Fibroblast of lung (primary cell): ENCODE results near the gene CMSS1. TPM values are rescaled to one million over a fixed set of nuclear protein-coding genes. Genes with fewer than 3 reads are reported as not detected.

Source experiments
- DNase-seq, 2 donors: peaks; one replicate each; pipeline versions ENCODE4 v3.0.0 to v3.0.0-alpha.2; 2010; ENCODE audit warnings: low read depth in 2 of 2
- H2AFZ ChIP-seq: 2 replicates; pipeline ENCODE4 v1.5.1; 2012; ENCODE audit warnings: low read length, control low read depth, inconsistent platforms
- H3K27ac ChIP-seq: 2 replicates; pipeline ENCODE4 v1.5.1; 2011; ENCODE audit warnings: low read length, control low read depth; ENCODE audit not compliant: insufficient read depth
- H3K27me3 ChIP-seq: 2 replicates; pipeline ENCODE4 v1.5.1; 2011; ENCODE audit warnings: mild to moderate bottlenecking, low read length; ENCODE audit not compliant: control insufficient read depth, insufficient read depth
- H3K36me3 ChIP-seq: 2 replicates; pipeline ENCODE4 v1.5.1; 2011; ENCODE audit warnings: low read length; ENCODE audit not compliant: control insufficient read depth, insufficient read depth
- H3K4me1 ChIP-seq: 2 replicates; pipeline ENCODE4 v1.5.1; 2011; ENCODE audit warnings: low read length; ENCODE audit not compliant: control insufficient read depth, insufficient read depth; ENCODE audit errors: extremely low read depth
- H3K4me2 ChIP-seq: 2 replicates; pipeline ENCODE4 v1.5.1; 2011; ENCODE audit warnings: low read length, control low read depth; ENCODE audit not compliant: insufficient read depth; ENCODE audit errors: extremely low read depth
- H3K4me3 ChIP-seq, 4 experiments: fragments of 200-600 bp in 1 of 4; sonication (generic) in 1 of 4; replicated peaks in 1 of 4; 2 replicates each; pipeline ENCODE4 v1.5.1; 2011 to 2016; ENCODE audit warnings: low read length in 4 of 4, low read depth in 3 of 4, mild to moderate bottlenecking in 3 of 4, control low read depth in 2 of 4, inconsistent platforms in 1 of 4, mixed read lengths in 1 of 4; ENCODE audit not compliant: insufficient read depth in 1 of 4; ENCODE audit errors: control extremely low read depth in 1 of 4
- H3K79me2 ChIP-seq: 2 replicates; pipeline ENCODE4 v1.5.1; 2012; ENCODE audit warnings: mild to moderate bottlenecking, low read length, inconsistent platforms; ENCODE audit not compliant: control insufficient read depth, insufficient read depth
- H3K9ac ChIP-seq: 2 replicates; pipeline ENCODE4 v1.5.1; 2011; ENCODE audit warnings: mild to moderate bottlenecking, low read length, control low read depth; ENCODE audit not compliant: insufficient read depth
- H3K9me3 ChIP-seq: 2 replicates; pipeline ENCODE4 v1.5.1; 2012; ENCODE audit warnings: low read depth, low read length; ENCODE audit not compliant: control insufficient read depth, insufficient read depth
- H4K20me1 ChIP-seq: 2 replicates; pipeline ENCODE4 v1.5.1; 2011; ENCODE audit warnings: low read length; ENCODE audit not compliant: control insufficient read depth, insufficient read depth; ENCODE audit errors: extremely low read depth
- CTCF ChIP-seq, 2 donors: IDR thresholded peaks in 1 of 2; conservative IDR thresholded peaks in 1 of 2; 1 replicate in 1 of 2; 2 replicates in 1 of 2; pipeline ENCODE4 v1.5.1; 2011 to 2012; ENCODE audit warnings: low read length in 2 of 2, control low read depth in 1 of 2, inconsistent platforms in 1 of 2, low read depth in 1 of 2, mild to moderate bottlenecking in 1 of 2
- EZH2 ChIP-seq: IDR thresholded peaks from 2 replicates; pipeline ENCODE4 v1.5.1; 2012; ENCODE audit warnings: low read length, control low read depth, mild to moderate bottlenecking; ENCODE audit errors: missing control alignments
- polyA plus RNA-seq, 2 donors: library from polyadenylated mRNA; depleted of rRNA in 1 of 2; stranded (reverse) in 1 of 2; unstranded in 1 of 2; fragments of >200 nt; gene quantifications; 2 replicates each; pipeline ENCODE4 v1.2.1, GENCODE V29; 2011 to 2012; ENCODE audit warnings: missing spikeins in 1 of 2
- total RNA-seq: library from RNA; depleted of rRNA; stranded (reverse); fragments of >200 nt; gene quantifications from 2 replicates; pipeline ENCODE4 v1.2.1, GENCODE V29; 2014

Gene CMSS1
- total and polyA plus RNA-seq, 2 donors (not counting 1 experiment from before 2014, with no cell fraction given): 6.9 to 13.2 TPM

GRCh38 chr3:99857278-99857677 is 39.6 kb downstream of the CMSS1 start:
- H3K4me3 ChIP-seq: no peak overlapping the region
- H3K9me3 ChIP-seq: no peaks in the 10 kb centered on the region
- no peak overlapping the region for H3K27ac ChIP-seq
- no peak overlapping the region for H3K4me2 ChIP-seq
- no peak overlapping the region for H2AFZ ChIP-seq
- H3K9ac ChIP-seq: no peak overlapping the region
- H4K20me1 ChIP-seq: no peaks in the 10 kb centered on the region
- peaks cover 7% of the 10 kb centered on the region for H3K36me3 ChIP-seq
- no peak for DNase-seq
- peaks cover 69% of the 10 kb centered on the region for H3K79me2 ChIP-seq
- no peak for TF ChIP-seq EZH2
- peaks cover 29% of the 10 kb centered on the region for H3K4me1 ChIP-seq
- H3K27me3 ChIP-seq: no peaks in the 10 kb centered on the region

- DNase-seq: no peak
- Histone ChIP-seq H3K9me3 (no peaks in the 10 kb centered on the region), H3K4me2 (no peak overlapping the region), H3K27me3 (no peaks in the 10 kb centered on the region), H3K27ac (peak overlapping the region; percentile 75), H3K36me3 (peaks cover 14% of the 10 kb centered on the region), H3K4me3 (no peak overlapping the region), H3K9ac (no peak overlapping the region), H2AFZ (no peak overlapping the region), H3K79me2 (peaks cover 77% of the 10 kb centered on the region), H3K4me1 (peaks cover 38% of the 10 kb centered on the region), H4K20me1 (no peaks in the 10 kb centered on the region)
- TF ChIP-seq CTCF (conservative IDR thresholded peaks at IDR 0.05 in 1 of 2, IDR thresholded peaks at IDR 0.05 in 1 of 2; ENCODE audit: low read depth in 1 of 2, low read length in 2 of 2) (no peak), EZH2 (no peak)
Observed at GRCh38 chr3:99858469-99858868, 40.8 kb downstream of the CMSS1 start.

- DNase-seq: peak; percentile 96 to 97
- H3K36me3 ChIP-seq: peaks cover 14% of the 10 kb centered on the region
- no peaks in the 10 kb centered on the region for H3K9me3 ChIP-seq
- no peaks in the 10 kb centered on the region for H4K20me1 ChIP-seq
- H3K79me2 ChIP-seq: peaks cover 77% of the 10 kb centered on the region
- TF ChIP-seq EZH2 (no peak), CTCF (conservative IDR thresholded peaks at IDR 0.05 in 1 of 2, IDR thresholded peaks at IDR 0.05 in 1 of 2; ENCODE audit: low read depth in 1 of 2, low read length in 2 of 2) (no peak)
- peak overlapping the region; percentile 91 for H3K27ac ChIP-seq
- H2AFZ ChIP-seq: no peak overlapping the region
- no peak overlapping the region for H3K4me3 ChIP-seq
- peaks cover 40% of the 10 kb centered on the region for H3K4me1 ChIP-seq
- H3K27me3 ChIP-seq: no peaks in the 10 kb centered on the region
- peak overlapping the region; percentile 62 for H3K4me2 ChIP-seq
- H3K9ac ChIP-seq: peak overlapping the region; percentile 52
Observed at GRCh38 chr3:99859825-99860224, 42.2 kb downstream of the CMSS1 start.
